AG04450 (cell line): ENCODE results near the gene SKA1. TPM values are rescaled to one million over a fixed set of nuclear protein-coding genes. Genes with fewer than 3 reads are reported as not detected.
"Not testable (repeated sequence)": the region's sequence is repeated elsewhere in the genome, so short reads cannot be mapped to it uniquely, and the experiment has no call there.

ENCODE experiments used
- CTCF ChIA-PET: fragments of 300-600, 350-600 bp; formaldehyde crosslinking; extraction: SDS; loops from one replicate; lab custom pipeline; 2022; ENCODE audit warnings: antibody characterized with exemption, inconsistent platforms; lab: Charles Lee
- POLR2A ChIA-PET: fragments of 350-600 bp; formaldehyde crosslinking; extraction: SDS; loops from one replicate; lab custom pipeline; 2021; ENCODE audit warnings: antibody characterized with exemption, inconsistent platforms; lab: Yijun Ruan, JAX
- DNase-seq: peaks from one replicate; pipeline ENCODE4 v3.0.0-alpha.2; 2011; ENCODE audit warnings: low read depth, low spot score
- H3K27ac ChIP-seq: one replicate; pipeline ENCODE4 v1.5.1; 2012; ENCODE audit warnings: low read depth, low read length, control low read depth
- H3K27me3 ChIP-seq: one replicate; pipeline ENCODE4 v1.6.0; 2012; ENCODE audit warnings: low read length; ENCODE audit not compliant: control insufficient read depth, insufficient read depth
- H3K4me3 ChIP-seq: 2 replicates; pipeline ENCODE4 v1.5.1; 2011; ENCODE audit warnings: mild to moderate bottlenecking, low read depth, low read length, control low read depth
- H3K9me3 ChIP-seq: 2 replicates; pipeline ENCODE4 v1.5.1; 2012; ENCODE audit warnings: low read length; ENCODE audit not compliant: control insufficient read depth, insufficient read depth
- polyA plus RNA-seq: library from polyadenylated mRNA; depleted of rRNA; stranded (reverse); fragments of >200 nt; gene quantifications from 2 replicates; pipeline ENCODE4 v1.2.3, GENCODE V29; 2011
- TF ChIP-seq, protein P1 (sequence below): IDR thresholded peaks from 2 replicates; pipeline ENCODE4 v1.5.1; 2011; ENCODE audit warnings: low read depth, low read length, control low read depth, inconsistent platforms

Gene SKA1
- polyA plus RNA-seq, 1 experiment, result 6.2 TPM

GRCh38 chr18:50410008-50410407 lies 35.2 kb downstream of the SKA1 start:
- Histone ChIP-seq H3K27me3 (peaks cover 14% of the 10 kb centered on the region), H3K27ac (no peak overlapping the region), H3K4me3 (no peak overlapping the region), H3K9me3 (no peaks in the 10 kb centered on the region)
- TF ChIP-seq, protein P1, sequence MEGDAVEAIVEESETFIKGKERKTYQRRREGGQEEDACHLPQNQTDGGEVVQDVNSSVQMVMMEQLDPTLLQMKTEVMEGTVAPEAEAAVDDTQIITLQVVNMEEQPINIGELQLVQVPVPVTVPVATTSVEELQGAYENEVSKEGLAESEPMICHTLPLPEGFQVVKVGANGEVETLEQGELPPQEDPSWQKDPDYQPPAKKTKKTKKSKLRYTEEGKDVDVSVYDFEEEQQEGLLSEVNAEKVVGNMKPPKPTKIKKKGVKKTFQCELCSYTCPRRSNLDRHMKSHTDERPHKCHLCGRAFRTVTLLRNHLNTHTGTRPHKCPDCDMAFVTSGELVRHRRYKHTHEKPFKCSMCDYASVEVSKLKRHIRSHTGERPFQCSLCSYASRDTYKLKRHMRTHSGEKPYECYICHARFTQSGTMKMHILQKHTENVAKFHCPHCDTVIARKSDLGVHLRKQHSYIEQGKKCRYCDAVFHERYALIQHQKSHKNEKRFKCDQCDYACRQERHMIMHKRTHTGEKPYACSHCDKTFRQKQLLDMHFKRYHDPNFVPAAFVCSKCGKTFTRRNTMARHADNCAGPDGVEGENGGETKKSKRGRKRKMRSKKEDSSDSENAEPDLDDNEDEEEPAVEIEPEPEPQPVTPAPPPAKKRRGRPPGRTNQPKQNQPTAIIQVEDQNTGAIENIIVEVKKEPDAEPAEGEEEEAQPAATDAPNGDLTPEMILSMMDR, result no peak
- CTCF ChIA-PET, result interaction anchor here (1.4 to 4.5 kb wide), 2 partner anchors 19 to 53 kb away, joined by 8 to 15 read pairs; no protein-coding TSS in a partner anchor
- POLR2A ChIA-PET, result no interaction called here
- no peak for DNase-seq

DNA sequence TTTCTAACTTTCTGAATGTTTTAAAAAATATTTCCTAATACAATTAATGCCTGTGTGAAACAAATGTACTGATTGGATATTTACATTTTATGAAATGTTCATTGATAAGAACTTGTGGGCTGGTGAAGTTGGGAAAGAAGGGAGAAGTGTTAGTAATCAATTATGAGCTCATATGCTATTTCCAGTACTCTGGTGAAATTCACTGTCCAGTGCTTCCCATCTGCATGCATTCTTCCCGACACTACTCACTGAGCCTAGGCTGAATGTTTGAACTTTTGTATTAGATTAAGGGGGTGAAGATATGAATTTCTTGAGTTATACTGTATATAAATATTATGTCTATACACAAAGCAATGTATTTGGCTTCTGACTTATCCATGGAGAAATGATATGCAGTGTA lies 36.0 kb downstream of the SKA1 start:
- ChIA-PET POLR2A (no interaction called here), CTCF (interaction anchor here (1.4 to 4.5 kb wide), 2 partner anchors 18 to 53 kb away, joined by 8 to 15 read pairs; no protein-coding TSS in a partner anchor)
- TF ChIP-seq, protein P1, result no peak
- Histone ChIP-seq H3K27me3 (peaks cover 6% of the 10 kb centered on the region), H3K9me3 (no peaks in the 10 kb centered on the region), H3K4me3 (no peak overlapping the region), H3K27ac (no peak overlapping the region)
- DNase-seq, result no peak

- H3K27ac ChIP-seq, H3K27me3 ChIP-seq, DNase-seq, CTCF ChIA-PET, H3K4me3 ChIP-seq, POLR2A ChIA-PET, H3K9me3 ChIP-seq: not testable (repeated sequence)
Observed at GRCh38 chr18:50416832-50417231, 42.0 kb downstream of the SKA1 start.

- CTCF ChIA-PET, DNase-seq, H3K9me3 ChIP-seq, H3K27ac ChIP-seq, H3K27me3 ChIP-seq, POLR2A ChIA-PET, H3K4me3 ChIP-seq: not testable (repeated sequence)
Observed at GRCh38 chr18:50417705-50418104, 42.9 kb downstream of the SKA1 start.

DNA sequence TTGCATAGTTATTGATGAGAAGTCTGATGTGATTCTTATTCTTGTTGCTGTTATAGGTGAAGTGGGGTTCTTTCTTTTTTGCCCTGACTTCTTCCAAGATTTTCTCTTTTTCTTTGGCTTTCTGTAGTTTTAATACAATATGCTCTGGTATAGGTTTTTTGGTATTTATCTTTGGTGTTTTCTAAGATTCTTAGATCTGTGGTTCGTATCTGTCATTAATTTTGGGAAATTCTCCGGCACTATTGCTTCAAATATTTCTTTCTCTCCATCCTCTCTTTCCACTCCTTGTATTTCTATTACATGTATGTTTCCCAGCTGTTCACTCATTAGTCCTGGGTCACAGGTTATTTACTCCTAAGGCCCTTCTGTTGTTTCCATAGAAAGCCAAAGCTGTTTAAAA lies 43.8 kb downstream of the SKA1 start:
- H3K4me3 ChIP-seq, result no peak overlapping the region
- no peak for DNase-seq
- H3K27ac ChIP-seq, result no peak overlapping the region
- POLR2A ChIA-PET, result no interaction called here
- H3K9me3 ChIP-seq, result peaks cover 6% of the 10 kb centered on the region; the same call in 1 of the 2 replicates
- no peaks in the 10 kb centered on the region for H3K27me3 ChIP-seq
- CTCF ChIA-PET, result no interaction called here
- TF ChIP-seq, protein P1, result no peak

- Histone ChIP-seq H3K27me3 (no peaks in the 10 kb centered on the region), H3K4me3 (no peak overlapping the region), H3K9me3 (peaks cover 6% of the 10 kb centered on the region), H3K27ac (no peak overlapping the region)
- TF ChIP-seq, protein P1, result no peak
- POLR2A ChIA-PET, result no interaction called here
- DNase-seq, result no peak
- CTCF ChIA-PET, result no interaction called here
Observed at GRCh38 chr18:50422286-50422898, 47.5 kb downstream of the SKA1 start.
